ENCODE data around the gene C11orf71. TPM values are rescaled to one million over a fixed set of nuclear protein-coding genes. Genes with fewer than 3 reads are reported as not detected.

The C11orf71 gene
- total RNA-seq, 1 experiment from 2014 or later, result 4.3 TPM

- intact Hi-C loops (cut with micrococcal nuclease), result loop anchor here (5.0 kb wide), 1 partner anchor 529 kb away; no protein-coding TSS in a partner anchor
- ATAC-seq (no peak), DNase-seq (ENCODE audit: low read depth, low spot score) (no peak)
- Histone ChIP-seq H4K20me1 (ENCODE audit: insufficient read depth) (0 out of 2 replicates have a peak, but pooled peaks cover 3% of the 10 kb centered on the region), H3K4me2 (ENCODE audit: low read length) (peak overlapping the region; percentile 89), H3K36me3 (ENCODE audit: control insufficient read depth in 1 of 2, insufficient read depth in 2 of 2, low read length in 2 of 2) (peaks cover 7 to 12% of the 10 kb centered on the region in 2 experiments; a peak in 3 of 4 replicates), H3K27ac (ENCODE audit: low read depth, low read length) (peak overlapping the region; percentile 94; the same call in 1 of the 2 replicates), H3K27me3 (ENCODE audit: insufficient read depth, low read length) (no peaks in the 10 kb centered on the region), H3K4me1 (ENCODE audit: control insufficient read depth in 1 of 2, insufficient read depth in 2 of 2, low read length in 2 of 2) (peaks cover 0 to 14% of the 10 kb centered on the region in 2 experiments; a peak in 2 of 4 replicates), H3K9me3 (ENCODE audit: control insufficient read depth in 1 of 2, insufficient read depth in 1 of 2, low read depth in 1 of 2, low read length in 2 of 2) (no peaks in the 10 kb centered on the region), H3K4me3 (replicated peaks in 1 of 2; ENCODE audit: low read depth in 1 of 2, low read length in 2 of 2) (peak overlapping the region; percentile 71 to 86), H2AFZ (ENCODE audit: low read depth, low read length, poor library complexity, severe bottlenecking) (no peak overlapping the region), H3K9ac (ENCODE audit: low read length) (peak overlapping the region; percentile 95), H3K9me2 (ENCODE audit: insufficient read depth) (no peaks in the 10 kb centered on the region), H3K79me2 (ENCODE audit: insufficient read depth, low read length) (peaks cover 76% of the 10 kb centered on the region)
- no TSS peak for BruUV-seq (replicated peaks)
- RAD21 ChIA-PET (ENCODE audit: low non-redundant PET in 1 of 2, low total read pairs in 2 of 2, uncharacterized antibody in 2 of 2, unreplicated experiment in 2 of 2), result no interaction called here
- POLR2A ChIA-PET, result no interaction called here
- TF ChIP-seq CTCF (IDR thresholded peaks at IDR 0.05 in 2 of 3, conservative IDR thresholded peaks at IDR 0.05 in 1 of 3; ENCODE audit: borderline replicate concordance in 1 of 3, insufficient read depth in 1 of 3, low read depth in 2 of 3, low read length in 2 of 3) (no peak), ZNF274 (IDR thresholded peaks at IDR 0.05; ENCODE audit: low read depth, low read length) (no peak), ZFX (IDR thresholded peaks at IDR 0.05) (no peak), SP1 (IDR thresholded peaks at IDR 0.05; ENCODE audit: low read depth) (no peak), MAX (IDR thresholded peaks at IDR 0.05) (no peak)
- TF ChIP-seq, protein P1, sequence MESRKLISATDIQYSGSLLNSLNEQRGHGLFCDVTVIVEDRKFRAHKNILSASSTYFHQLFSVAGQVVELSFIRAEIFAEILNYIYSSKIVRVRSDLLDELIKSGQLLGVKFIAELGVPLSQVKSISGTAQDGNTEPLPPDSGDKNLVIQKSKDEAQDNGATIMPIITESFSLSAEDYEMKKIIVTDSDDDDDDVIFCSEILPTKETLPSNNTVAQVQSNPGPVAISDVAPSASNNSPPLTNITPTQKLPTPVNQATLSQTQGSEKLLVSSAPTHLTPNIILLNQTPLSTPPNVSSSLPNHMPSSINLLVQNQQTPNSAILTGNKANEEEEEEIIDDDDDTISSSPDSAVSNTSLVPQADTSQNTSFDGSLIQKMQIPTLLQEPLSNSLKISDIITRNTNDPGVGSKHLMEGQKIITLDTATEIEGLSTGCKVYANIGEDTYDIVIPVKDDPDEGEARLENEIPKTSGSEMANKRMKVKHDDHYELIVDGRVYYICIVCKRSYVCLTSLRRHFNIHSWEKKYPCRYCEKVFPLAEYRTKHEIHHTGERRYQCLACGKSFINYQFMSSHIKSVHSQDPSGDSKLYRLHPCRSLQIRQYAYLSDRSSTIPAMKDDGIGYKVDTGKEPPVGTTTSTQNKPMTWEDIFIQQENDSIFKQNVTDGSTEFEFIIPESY (IDR thresholded peaks at IDR 0.05; ENCODE audit: extremely low read depth, insufficient replicate concordance, low read length), result no peak
- CTCF ChIA-PET, result no interaction called here
These were observed 1.0 kb upstream of the C11orf71 start for GRCh38 chr11:114401311-114401710.

Data from HCT116 (cell line).